Sigmoid colon (tissue), 7 donors: Measurements from ENCODE around the gene ATP6V1E1. TPM values are rescaled to one million over a fixed set of nuclear protein-coding genes. Genes with fewer than 3 reads are reported as not detected.

ENCODE experiments used
- DNase-seq: peaks from one replicate; pipeline ENCODE4 v3.0.0-alpha.2; 2019
- H3K27ac ChIP-seq, 4 donors: fragments of 200-600 bp; sonication (generic); one replicate each; pipeline ENCODE4 v1.5.1; 2016 to 2019; ENCODE audit warnings: mild to moderate bottlenecking in 1 of 4
- H3K27me3 ChIP-seq, 3 donors: fragments of 200-600 bp; sonication (generic); one replicate each; pipeline ENCODE4 v1.5.1; 2019; ENCODE audit warnings: mild to moderate bottlenecking in 1 of 3
- H3K36me3 ChIP-seq, 4 donors: fragments of 200-600 bp; sonication (generic); one replicate each; pipeline ENCODE4 v1.5.1; 2016 to 2019
- H3K4me1 ChIP-seq, 4 donors: fragments of 200-600 bp; sonication (generic); one replicate each; pipeline ENCODE4 v1.5.1; 2017 to 2019
- H3K4me3 ChIP-seq, 4 donors: fragments of 200-600 bp; sonication (generic); one replicate each; pipeline ENCODE4 v1.5.1; 2017 to 2019; ENCODE audit warnings: mild to moderate bottlenecking in 2 of 4, moderate library complexity in 1 of 4
- H3K9me3 ChIP-seq, 4 donors: fragments of 200-600 bp in 3 of 4; sonication (generic) in 3 of 4; one replicate each; pipeline versions ENCODE4 v1.5.1 to v1.6.1; 2013 to 2019
- CTCF ChIP-seq, 4 experiments: fragments of 450-650 bp in 3 of 4; fragments of 200-600 bp in 1 of 4; IDR thresholded peaks; one replicate each; pipeline ENCODE4 v1.5.1; 2016 to 2019; ENCODE audit warnings: antibody characterized with exemption in 4 of 4, mild to moderate bottlenecking in 3 of 4, moderate library complexity in 2 of 4
- EP300 ChIP-seq, 4 donors: sonication (generic); formaldehyde crosslinking; IDR thresholded peaks; one replicate each; pipeline ENCODE4 v1.6.1; 2017; ENCODE audit warnings: antibody characterized with exemption in 4 of 4
- POLR2A ChIP-seq, 2 donors: fragments of 450-650 bp; IDR thresholded peaks; one replicate each; pipeline ENCODE4 v1.6.1; 2016; ENCODE audit warnings: antibody characterized with exemption in 2 of 2, mild to moderate bottlenecking in 2 of 2, moderate library complexity in 2 of 2
- POLR2AphosphoS5 ChIP-seq, 4 donors: sonication (generic); formaldehyde crosslinking; IDR thresholded peaks; one replicate each; pipeline ENCODE4 v1.6.1; 2017; ENCODE audit warnings: antibody characterized with exemption in 4 of 4
- WGBS, 2 donors: extraction: QIAGEN DNeasy Blood & Tissue Kit; methylation state at CpG; one replicate each; pipeline ENCODE4 v1.1.7; 2013; 5-methylcytosine and 5-hydroxymethylcytosine counted together
- intact Hi-C: fragments of 100-400 bp; cut with DNase I; formaldehyde crosslinking; loops from one replicate; pipeline ENCODE4 v1.15.1; 2023
- polyA plus RNA-seq, 3 donors: library from polyadenylated mRNA; stranded (reverse); fragments of 200-250 nt; gene quantifications; one replicate each; pipeline ENCODE4 v1.2.3, GENCODE V29; 2013
- total RNA-seq, 4 donors: library from RNA; depleted of rRNA; stranded (reverse); fragments of >200 nt; gene quantifications; one replicate each; pipeline ENCODE4 v1.1.0, GENCODE V29; 2016
- donor health status: healthy with polysubstance abuse.
- donor health status: Bipolar disorder and iron deficiency.
- donor health status: healthy.

ATP6V1E1 gene
- total and polyA plus RNA-seq, 7 donors, result 119 to 218 (median 144) TPM

GRCh38 chr22:17607891-17608521 is 20.5 kb downstream of the ATP6V1E1 start:
- peaks cover 14 to 43% (median 22%) of the 10 kb centered on the region in 4 donors for H3K36me3 ChIP-seq

GRCh38 chr22:17606496-17606895 is 22.1 kb downstream of the ATP6V1E1 start:
- Histone ChIP-seq H3K9me3 (no peaks in the 10 kb centered on the region), H3K4me1 (peaks cover 0 to 24% (median 15%) of the 10 kb centered on the region in 4 donors), H3K27ac (peak overlapping the region; percentile 53 to 79 (median 68)), H3K4me3 (no peak overlapping the region), H3K36me3 (peaks cover 4 to 28% (median 7%) of the 10 kb centered on the region in 4 donors), H3K27me3 (no peaks in the 10 kb centered on the region)
- TF ChIP-seq POLR2AphosphoS5 (IDR thresholded peaks at IDR 0.05) (peak; percentile 43 to 82 (median 62)), CTCF (IDR thresholded peaks at IDR 0.05) (no peak), EP300 (IDR thresholded peaks at IDR 0.05) (peak in 3 of 4 donors; percentile 40 to 93 (median 41))
- peak; percentile 77 for DNase-seq
- intact Hi-C loops, result loop anchor here (2.0 to 5.0 kb wide), 2 partner anchors 22 to 34 kb away; partner anchors contain the start of gene ATP6V1E1
- 76 to 84% methylated on average over 5 of the region's 5 CpGs for WGBS, 2 donors

More at GRCh38 chr22:17607891-17608521, 20.5 kb downstream of the ATP6V1E1 start:
- WGBS, 2 donors, result 91 to 92% methylated on average over 4 of the region's 4 CpGs
- Histone ChIP-seq H3K4me3 (no peak overlapping the region), H3K27me3 (no peaks in the 10 kb centered on the region), H3K4me1 (peaks cover 0 to 22% (median 12%) of the 10 kb centered on the region in 4 donors), H3K27ac (peak overlapping the region in 2 of 4 donors; percentile 78 to 79), H3K9me3 (no peaks in the 10 kb centered on the region)
- intact Hi-C loops, result loop anchor here (2.0 to 5.0 kb wide), 2 partner anchors 21 to 36 kb away; partner anchors contain the start of gene ATP6V1E1
- TF ChIP-seq EP300 (IDR thresholded peaks at IDR 0.05) (no peak), CTCF (IDR thresholded peaks at IDR 0.05) (no peak), POLR2AphosphoS5 (IDR thresholded peaks at IDR 0.05) (no peak), POLR2A (IDR thresholded peaks at IDR 0.05) (no peak)
- DNase-seq, result no peak

GRCh38 chr22:17603668-17604067 is 24.9 kb downstream of the ATP6V1E1 start:
- intact Hi-C loops, result no loop called here
- Histone ChIP-seq H3K9me3 (no peaks in the 10 kb centered on the region), H3K27me3 (no peaks in the 10 kb centered on the region), H3K36me3 (peaks cover under 1 to 38% (median 7%) of the 10 kb centered on the region in 4 donors), H3K27ac (peak overlapping the region in 1 of 4 donors; percentile 1), H3K4me3 (no peak overlapping the region), H3K4me1 (peaks cover 0 to 44% (median 35%) of the 10 kb centered on the region in 4 donors)
- DNase-seq, result no peak
- no peak for TF ChIP-seq POLR2AphosphoS5 (IDR thresholded peaks at IDR 0.05)
- whole genome bisulfite sequencing, 2 donors, result 87% methylated on average over 4 of the region's 4 CpGs

- H3K36me3 ChIP-seq, result peaks cover 11 to 52% (median 28%) of the 10 kb centered on the region in 4 donors
- 49 to 65% methylated on average over 3 of the region's 3 CpGs for WGBS, 2 donors
These were observed 27.5 kb downstream of the ATP6V1E1 start for GRCh38 chr22:17601031-17601430.

More at GRCh38 chr22:17601031-17601430, 27.5 kb downstream of the ATP6V1E1 start:
- Histone ChIP-seq H3K27ac (peak overlapping the region in 3 of 4 donors; percentile 2 to 70 (median 64)), H3K4me1 (peaks cover 0 to 47% (median 35%) of the 10 kb centered on the region in 4 donors), H3K4me3 (no peak overlapping the region), H3K9me3 (no peaks in the 10 kb centered on the region), H3K27me3 (no peaks in the 10 kb centered on the region)
- TF ChIP-seq CTCF (IDR thresholded peaks at IDR 0.05) (no peak), EP300 (IDR thresholded peaks at IDR 0.05) (no peak), POLR2A (IDR thresholded peaks at IDR 0.05) (no peak), POLR2AphosphoS5 (IDR thresholded peaks at IDR 0.05) (peak in 2 of 4 donors; percentile 22 to 35)
- intact Hi-C loops, result no loop called here
- DNase-seq, result no peak
